Measurements from ENCODE around the gene PRR23E. TPM values are rescaled to one million over a fixed set of nuclear protein-coding genes. Genes with fewer than 3 reads are reported as not detected.

The PRR23E gene
- total and polyA plus RNA-seq, 10 of the 15 experiments (the other 5 are each of a cell fraction or from before 2014, with no cell fraction given), result not detected

DNA sequence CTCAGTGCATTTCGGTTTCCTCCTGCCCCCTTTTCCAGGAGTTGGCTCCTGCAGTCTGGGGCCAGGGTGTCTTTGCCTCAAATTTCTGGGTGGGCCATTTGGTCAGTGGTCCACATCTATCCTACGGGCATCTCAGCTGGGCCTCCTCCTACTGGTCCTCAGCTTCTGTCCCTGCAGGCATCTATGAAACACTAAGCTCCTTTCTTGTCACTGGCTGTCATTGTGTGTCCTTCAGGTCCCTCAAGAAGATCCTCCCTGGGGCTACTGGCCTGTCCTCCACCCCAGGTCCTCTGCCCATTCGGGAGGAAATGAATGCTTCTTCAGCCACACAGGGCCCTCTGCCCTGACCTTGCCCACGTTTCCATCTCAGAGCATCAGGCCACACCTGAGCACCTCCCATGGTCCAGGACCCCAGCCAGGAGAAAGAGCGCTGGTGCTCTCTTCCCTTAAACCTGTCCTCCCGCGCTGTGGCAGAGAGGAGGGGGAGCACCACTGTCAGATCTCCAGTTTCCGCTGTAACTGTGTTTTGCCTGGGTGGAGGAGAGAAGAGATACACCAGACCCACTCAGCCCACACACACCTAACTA lies 1.8 kb downstream of the PRR23E start:
- SMC1A ChIA-PET (ENCODE audit: uncharacterized antibody, unreplicated experiment), result interaction anchor here (0.6 to 1.7 kb wide), 4 partner anchors 9 to 16 kb away, joined by 3 to 4 read pairs (median 4); no protein-coding TSS in a partner anchor
- DNase-seq (ENCODE audit: low read depth, low spot score) (no peak), FAIRE-seq (no peak), ATAC-seq (no peak)
- no peaks in the 10 kb centered on the region for H4K20me1 ChIP-seq (ENCODE audit: control insufficient read depth, insufficient read depth)
- H3K4me2 ChIP-seq (ENCODE audit: control insufficient read depth, insufficient read depth), result no peak overlapping the region
- H3K36me3 ChIP-seq (ENCODE audit: control insufficient read depth in 2 of 2, insufficient read depth in 2 of 2, low read length in 1 of 2), result no peaks in the 10 kb centered on the region
- H3K9ac ChIP-seq (ENCODE audit: control insufficient read depth, insufficient read depth, low read length), result no peak overlapping the region
- CTCF ChIA-PET, result no interaction called here
- no peak overlapping the region for H3K27ac ChIP-seq (ENCODE audit: control insufficient read depth, insufficient read depth)
- TF ChIP-seq CHD2 (IDR thresholded peaks at IDR 0.05; ENCODE audit: borderline replicate concordance, low read depth, low read length) (no peak), MEF2A (IDR thresholded peaks at IDR 0.05; ENCODE audit: insufficient read depth, low read depth, low read length) (no peak), PAX8 (IDR thresholded peaks at IDR 0.05) (no peak), CEBPB (IDR thresholded peaks at IDR 0.05; ENCODE audit: borderline replicate concordance in 1 of 2, low read depth in 2 of 2, low read length in 2 of 2) (no peak), ESRRA (IDR thresholded peaks at IDR 0.05; ENCODE audit: low read length) (no peak), SMC3 (IDR thresholded peaks at IDR 0.05; ENCODE audit: borderline replicate concordance, low read length) (no peak), ZNF384 (IDR thresholded peaks at IDR 0.05; ENCODE audit: borderline replicate concordance, low read depth, low read length) (no peak), CBX5 (IDR thresholded peaks at IDR 0.05; ENCODE audit: low read depth) (no peak), CHD1 (IDR thresholded peaks at IDR 0.05; ENCODE audit: low read depth, low read length) (no peak), E2F4 (IDR thresholded peaks at IDR 0.05; ENCODE audit: low read depth, low read length) (no peak)
- TF ChIP-seq, protein P1, sequence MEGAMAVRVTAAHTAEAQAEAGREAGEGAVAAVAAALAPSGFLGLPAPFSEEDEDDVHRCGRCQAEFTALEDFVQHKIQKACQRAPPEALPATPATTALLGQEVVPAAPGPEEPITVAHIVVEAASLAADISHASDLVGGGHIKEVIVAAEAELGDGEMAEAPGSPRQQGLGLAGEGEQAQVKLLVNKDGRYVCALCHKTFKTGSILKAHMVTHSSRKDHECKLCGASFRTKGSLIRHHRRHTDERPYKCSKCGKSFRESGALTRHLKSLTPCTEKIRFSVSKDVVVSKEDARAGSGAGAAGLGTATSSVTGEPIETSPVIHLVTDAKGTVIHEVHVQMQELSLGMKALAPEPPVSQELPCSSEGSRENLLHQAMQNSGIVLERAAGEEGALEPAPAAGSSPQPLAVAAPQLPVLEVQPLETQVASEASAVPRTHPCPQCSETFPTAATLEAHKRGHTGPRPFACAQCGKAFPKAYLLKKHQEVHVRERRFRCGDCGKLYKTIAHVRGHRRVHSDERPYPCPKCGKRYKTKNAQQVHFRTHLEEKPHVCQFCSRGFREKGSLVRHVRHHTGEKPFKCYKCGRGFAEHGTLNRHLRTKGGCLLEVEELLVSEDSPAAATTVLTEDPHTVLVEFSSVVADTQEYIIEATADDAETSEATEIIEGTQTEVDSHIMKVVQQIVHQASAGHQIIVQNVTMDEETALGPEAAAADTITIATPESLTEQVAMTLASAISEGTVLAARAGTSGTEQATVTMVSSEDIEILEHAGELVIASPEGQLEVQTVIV (IDR thresholded peaks at IDR 0.05; ENCODE audit: borderline replicate concordance, partially characterized antibody), result no peak
- 37% methylated on average over 8 of the region's 8 CpGs for WGBS (ENCODE audit: insufficient coverage, insufficient replicate concordance, low lambda C conversion rate, missing lambda C conversion rate)
- intact Hi-C loops (cut with micrococcal nuclease; ENCODE audit: unreplicated experiment) (no loop called here), in situ Hi-C loops (cut with MboI) (no loop called here)
- POLR2A ChIA-PET, result no interaction called here
- H2AFZ ChIP-seq (ENCODE audit: control insufficient read depth, low read depth, low read length), result no peak overlapping the region
- H3K9me3 ChIP-seq (replicated peaks; ENCODE audit: control insufficient read depth, insufficient read depth, low read length), result no peaks in the 10 kb centered on the region; the same call in 2 of the 3 replicates
- H3K4me1 ChIP-seq (ENCODE audit: control insufficient read depth, insufficient read depth, low read length), result no peaks in the 10 kb centered on the region
- no peaks in the 10 kb centered on the region for H3K27me3 ChIP-seq (replicated peaks in 1 of 2; ENCODE audit: control insufficient read depth in 2 of 2, insufficient read depth in 2 of 2, low read length in 1 of 2)
- H3K4me3 ChIP-seq, result no peak overlapping the region
- RAD21 ChIA-PET (ENCODE audit: unreplicated experiment), result no interaction called here
- BruUV-seq (replicated peaks), result no TSS peak
- H3K79me2 ChIP-seq (ENCODE audit: control insufficient read depth, insufficient read depth, low read length), result no peaks in the 10 kb centered on the region
